Lung (tissue), 12 donors: ENCODE results near the gene PEX12. TPM values are rescaled to one million over a fixed set of nuclear protein-coding genes. Genes with fewer than 3 reads are reported as not detected.
"Not testable (repeated sequence)": the region's sequence is repeated elsewhere in the genome, so short reads cannot be mapped to it uniquely, and the experiment has no call there.

ENCODE experiments used
- ATAC-seq: fragments of 200-7000 bp; cut with Tn5 transposase; one replicate; pipeline ENCODE4 v1.9.1; 2020; ENCODE audit warnings: moderate number of reproducible peaks; ENCODE audit not compliant: insufficient read depth, low FRiP score
- DNase-seq, 3 donors: peaks; one replicate each; pipeline ENCODE4 v3.0.0-alpha.2; 2013 to 2017
- H3K27ac ChIP-seq, 2 donors: one replicate each; pipeline ENCODE4 v1.5.1; 2013; ENCODE audit warnings: mild to moderate bottlenecking in 2 of 2, moderate library complexity in 2 of 2, control low read depth in 1 of 2, inconsistent platforms in 1 of 2, low read depth in 1 of 2, low read length in 1 of 2
- H3K27me3 ChIP-seq, 3 donors: one replicate each; pipeline ENCODE4 v1.5.1; 2013; ENCODE audit warnings: low read length in 2 of 3; ENCODE audit not compliant: control insufficient read depth in 3 of 3, insufficient read depth in 3 of 3
- H3K36me3 ChIP-seq, 4 donors: one replicate each; pipeline ENCODE4 v1.5.1; 2013; ENCODE audit warnings: low read length in 4 of 4, mild to moderate bottlenecking in 1 of 4, moderate library complexity in 1 of 4; ENCODE audit not compliant: control insufficient read depth in 4 of 4, insufficient read depth in 4 of 4
- H3K4me1 ChIP-seq, 5 donors: one replicate each; pipeline ENCODE4 v1.5.1; 2013; ENCODE audit warnings: low read length in 5 of 5, mild to moderate bottlenecking in 2 of 5, moderate library complexity in 1 of 5; ENCODE audit not compliant: control insufficient read depth in 5 of 5, insufficient read depth in 5 of 5
- H3K4me3 ChIP-seq: one replicate; pipeline ENCODE4 v1.5.1; 2013; ENCODE audit warnings: mild to moderate bottlenecking, control low read depth, moderate library complexity
- H3K9ac ChIP-seq, 2 donors: one replicate each; pipeline ENCODE4 v1.5.1; 2013; ENCODE audit warnings: low read length in 2 of 2, control low read depth in 1 of 2; ENCODE audit not compliant: insufficient read depth in 1 of 2
- H3K9me3 ChIP-seq, 4 donors: one replicate each; pipeline ENCODE4 v1.5.1; 2013; ENCODE audit warnings: low read length in 3 of 4, mild to moderate bottlenecking in 1 of 4, moderate library complexity in 1 of 4; ENCODE audit not compliant: control insufficient read depth in 4 of 4, insufficient read depth in 3 of 4
- CTCF ChIP-seq: IDR thresholded peaks from 2 replicates; pipeline ENCODE4 v1.5.1; 2012; ENCODE audit warnings: mild to moderate bottlenecking; ENCODE audit errors: control extremely low read depth, extremely low read depth
- WGBS, 2 donors: extraction: QIAGEN DNeasy Blood & Tissue Kit; methylation state at CpG; one replicate each; pipeline ENCODE4 v1.1.7; 2013; 5-methylcytosine and 5-hydroxymethylcytosine counted together
- polyA plus RNA-seq, 2 donors: library from polyadenylated mRNA; stranded (reverse); fragments of 200-250 nt; gene quantifications; one replicate each; pipeline ENCODE4 v1.2.1, GENCODE V29; 2013
- total RNA-seq, 2 donors: library from RNA; depleted of rRNA in 1 of 2; stranded (reverse); fragments of >200 nt in 1 of 2; gene quantifications; one replicate each; pipeline ENCODE4 v1.2.1, GENCODE V29; 2014 to 2021
- donor health status: control.
- donor health status: control.
- donor health status: Bipolar disorder and iron deficiency.
- donor health status: healthy.
- donor health status: DM: yes; HTN: yes; CAD: no.

Gene PEX12
- total and polyA plus RNA-seq, 4 donors: 2.6 to 5.3 (median 4.4) TPM

- H3K27ac ChIP-seq: peak overlapping the region in 1 of 2 donors; percentile 58
These were observed 41.7 kb downstream of the PEX12 start for GRCh38 chr17:35536664-35537171.

DNA sequence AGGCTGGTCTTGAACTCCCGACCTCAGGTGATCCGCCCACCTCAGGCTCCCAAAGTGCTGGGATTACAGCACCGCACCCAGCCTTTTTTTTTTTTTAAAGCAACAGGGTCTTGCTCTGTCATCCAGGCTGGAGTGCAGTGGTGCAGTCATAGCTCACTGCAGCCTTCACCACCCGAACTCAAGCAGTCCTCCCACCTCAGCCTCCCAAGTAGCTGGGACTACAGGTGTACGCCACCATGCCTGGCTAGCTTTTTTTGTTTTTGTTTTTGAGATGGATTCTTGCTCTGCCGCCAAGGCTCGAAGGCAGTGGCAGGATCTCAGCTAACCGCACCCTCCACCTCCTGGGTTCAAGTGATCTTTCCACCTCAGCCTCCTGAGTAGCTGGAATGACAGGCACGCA is 43.0 kb downstream of the PEX12 start:
- H3K36me3 ChIP-seq, ATAC-seq, H3K9me3 ChIP-seq, H3K9ac ChIP-seq, H3K27ac ChIP-seq, DNase-seq, H3K4me3 ChIP-seq, H3K27me3 ChIP-seq: not testable (repeated sequence)
- H3K4me1 ChIP-seq: peaks cover 0 to 60% (median 1%) of the 10 kb centered on the region in 5 donors
- 89% methylated on average over 9 of the region's 9 CpGs for WGBS, 2 donors

More at GRCh38 chr17:35536664-35537171, 41.7 kb downstream of the PEX12 start:
- Histone ChIP-seq H3K36me3 (no peaks in the 10 kb centered on the region), H3K9ac (peak overlapping the region in 1 of 2 donors; percentile 71), H3K27me3 (no peaks in the 10 kb centered on the region), H3K9me3 (no peaks in the 10 kb centered on the region), H3K4me3 (no peak overlapping the region), H3K4me1 (peaks cover 0 to 65% (median 4%) of the 10 kb centered on the region in 5 donors)
- 57 to 63% methylated on average over 13 of the region's 13 CpGs for WGBS, 2 donors
- no peak for TF ChIP-seq CTCF
- ATAC-seq (no peak), DNase-seq (peak in 1 of 3 donors; percentile 46)

- H3K9me3 ChIP-seq: no peaks in the 10 kb centered on the region
- peak overlapping the region in 1 of 2 donors; percentile 49 for H3K9ac ChIP-seq
- H3K27ac ChIP-seq: no peak overlapping the region
- 77 to 83% methylated on average over 3 of the region's 3 CpGs for WGBS, 2 donors
- no peak for ATAC-seq
- no peak for TF ChIP-seq CTCF
- DNase-seq: peak; percentile 28 to 92 (median 86)
- H3K4me1 ChIP-seq: peaks cover 0 to 52% (median under 1%) of the 10 kb centered on the region in 5 donors
- no peaks in the 10 kb centered on the region for H3K36me3 ChIP-seq
- H3K4me3 ChIP-seq: no peak overlapping the region
- no peaks in the 10 kb centered on the region for H3K27me3 ChIP-seq
These were observed 43.7 kb downstream of the PEX12 start for GRCh38 chr17:35534576-35535093.

DNA sequence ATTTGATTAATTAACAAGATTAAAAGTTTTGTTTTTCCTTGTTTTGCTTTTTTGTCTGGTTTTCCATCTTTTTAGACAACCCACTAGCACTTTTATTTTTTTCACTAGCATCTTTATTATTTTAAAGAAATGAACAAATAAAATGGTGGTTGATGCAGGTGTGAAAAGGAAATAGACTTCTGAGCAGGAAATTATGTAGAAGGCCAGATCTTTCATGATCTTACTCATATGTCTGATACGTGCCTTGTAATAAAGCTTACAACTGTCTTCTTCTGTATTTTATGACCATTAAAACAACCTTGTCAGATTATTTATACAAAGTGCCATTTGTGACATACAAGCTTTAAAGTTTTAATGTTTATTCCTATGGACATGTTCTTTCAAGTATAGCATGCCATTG is 47.2 kb downstream of the PEX12 start:
- H3K9ac ChIP-seq: no peak overlapping the region
- no peaks in the 10 kb centered on the region for H3K9me3 ChIP-seq
- no peak for TF ChIP-seq CTCF
- no peaks in the 10 kb centered on the region for H3K27me3 ChIP-seq
- no peak overlapping the region for H3K27ac ChIP-seq
- no peak for DNase-seq
- ATAC-seq: no peak
- 58 to 63% methylated on average over 1 of the region's 1 CpG for WGBS, 2 donors
- no peak overlapping the region for H3K4me3 ChIP-seq
- no peaks in the 10 kb centered on the region for H3K36me3 ChIP-seq
- H3K4me1 ChIP-seq: peaks cover 0 to 26% (median 0%) of the 10 kb centered on the region in 5 donors
